K562 (cell line): ENCODE measurements around the gene GTF2I. TPM values are rescaled to one million over a fixed set of nuclear protein-coding genes. Genes with fewer than 3 reads are reported as not detected.
"Not testable (repeated sequence)": the region's sequence is repeated elsewhere in the genome, so short reads cannot be mapped to it uniquely, and the experiment has no call there.

ENCODE experiments used
- ATAC-seq: fragments of 200-7000 bp; cut with Tn5 transposase; 3 replicates; pipeline ENCODE4 v1.9.1; 2020; ENCODE audit warnings: moderate library complexity
- BruUV-seq: library from RNA; stranded (reverse); fragments of 400-500 nt; replicated peaks from 2 replicates; lab custom pipeline; 2021; lab: Mats Ljungman, UMichigan
- CTCF ChIA-PET: fragments of 300-600 bp; formaldehyde crosslinking; extraction: SDS; loops from one replicate; lab custom pipeline; 2021; ENCODE audit warnings: low intra/inter-chr PET ratio; lab: Yijun Ruan, JAX
- POLR2A ChIA-PET: fragments of 300-600, 350-650 bp; sonication (Branson Sonifier 250); formaldehyde crosslinking; extraction: SDS; loops from one replicate; lab custom pipeline; 2021; ENCODE audit warnings: antibody characterized with exemption, inconsistent platforms; lab: Yijun Ruan, JAX
- DNase-seq, 4 experiments: peaks; one replicate each; pipeline versions ENCODE4 v3.0.0 to v3.0.0-alpha.2; 2011 to 2018; ENCODE audit warnings: low spot score in 3 of 4, mixed read lengths in 3 of 4; ENCODE audit errors: extremely low read depth in 1 of 4
- FAIRE-seq: peaks from 2 replicates; lab custom pipeline; 2011; peaks lifted over from hg19 to GRCh38; lab: Jason Lieb, UNC
- H2AFZ ChIP-seq: 2 replicates; pipeline ENCODE4 v1.6.0; 2011; ENCODE audit warnings: low read depth, low read length, control low read depth, inconsistent platforms
- H3K27ac ChIP-seq: fragments of 200-600 bp; 3 replicates; pipeline ENCODE4 v1.8.0; 2011; ENCODE audit warnings: low read depth, mild to moderate bottlenecking, control low read depth, inconsistent platforms, low read length, moderate library complexity, mixed read lengths; ENCODE audit errors: extremely low read depth
- H3K27me3 ChIP-seq, 2 experiments: fragments of 300-600 bp in 1 of 2; 2 replicates in 1 of 2; 3 replicates in 1 of 2; pipeline versions ENCODE4 v1.6.0 to v1.8.0; 2011; ENCODE audit warnings: inconsistent platforms in 2 of 2, low read length in 2 of 2, mild to moderate bottlenecking in 1 of 2, mixed read lengths in 1 of 2, moderate library complexity in 1 of 2; ENCODE audit not compliant: control insufficient read depth in 2 of 2, insufficient read depth in 2 of 2
- H3K36me3 ChIP-seq: fragments of 300-600 bp; 3 replicates; pipeline ENCODE4 v1.8.0; 2011; ENCODE audit warnings: mild to moderate bottlenecking, low read length, inconsistent platforms; ENCODE audit not compliant: control insufficient read depth, insufficient read depth
- H3K4me1 ChIP-seq, 2 experiments: fragments of 200-600 bp in 1 of 2; replicated peaks in 1 of 2; 2 replicates in 1 of 2; 3 replicates in 1 of 2; pipeline versions ENCODE4 v1.5.1 to v1.8.0; 2011; ENCODE audit warnings: inconsistent platforms in 2 of 2, low read length in 2 of 2, mild to moderate bottlenecking in 1 of 2, mixed read lengths in 1 of 2, moderate library complexity in 1 of 2; ENCODE audit not compliant: control insufficient read depth in 2 of 2, insufficient read depth in 2 of 2
- H3K4me2 ChIP-seq: 2 replicates; pipeline ENCODE4 v1.6.1; 2011; ENCODE audit warnings: low read length, control low read depth, inconsistent platforms, mixed read lengths; ENCODE audit not compliant: insufficient read depth
- H3K4me3 ChIP-seq: fragments of 200-600 bp; sonication (generic), shearing (Covaris generic); 2 replicates; pipeline ENCODE4 v1.5.1; 2016; ENCODE audit warnings: control low read depth, inconsistent platforms
- H3K79me2 ChIP-seq: fragments of 200-600 bp; 3 replicates; pipeline ENCODE4 v1.8.0; 2011; ENCODE audit warnings: low read length, inconsistent platforms; ENCODE audit not compliant: control insufficient read depth, insufficient read depth
- H3K9ac ChIP-seq, 2 experiments: 2 replicates each; pipeline versions ENCODE4 v1.6.0 to v1.6.1; 2011; ENCODE audit warnings: low read depth in 2 of 2, low read length in 2 of 2, control low read depth in 1 of 2, inconsistent platforms in 1 of 2, mild to moderate bottlenecking in 1 of 2, mixed read lengths in 1 of 2; ENCODE audit not compliant: insufficient read depth in 1 of 2
- H3K9me1 ChIP-seq: one replicate; pipeline ENCODE4 v1.6.0; 2011; ENCODE audit warnings: inconsistent platforms, mild to moderate bottlenecking, low read length, moderate library complexity; ENCODE audit not compliant: control insufficient read depth, insufficient read depth
- H3K9me3 ChIP-seq: replicated peaks from 2 replicates; pipeline ENCODE4 v1.5.1; 2011; ENCODE audit warnings: low read depth, low read length, inconsistent platforms; ENCODE audit not compliant: control insufficient read depth, insufficient read depth
- H4K20me1 ChIP-seq: replicated peaks from 2 replicates; pipeline ENCODE4 v1.6.1; 2011; ENCODE audit warnings: low read length, inconsistent platforms, mixed read lengths; ENCODE audit not compliant: control insufficient read depth, insufficient read depth
- ADNP ChIP-seq: fragments of 200-800 bp; sonication (Bioruptor generic); IDR thresholded peaks from 2 replicates; pipeline ENCODE4 v1.6.1; 2016; ENCODE audit warnings: missing genetic modification characterization, missing compliant biosample characterization
- ARID1B ChIP-seq: fragments of 450-650 bp; IDR thresholded peaks from 2 replicates; pipeline ENCODE4 v1.6.1; 2016; ENCODE audit warnings: antibody characterized with exemption, mild to moderate bottlenecking, inconsistent platforms
- CBFA2T2 ChIP-seq: fragments of 450-650 bp; conservative IDR thresholded peaks from 2 replicates; pipeline ENCODE4 v1.6.1; 2017; ENCODE audit warnings: mild to moderate bottlenecking
- CBFA2T3 ChIP-seq: fragments of 450-650 bp; IDR thresholded peaks from 2 replicates; pipeline ENCODE4 v1.6.1; 2017
- FOSL1 ChIP-seq: fragments of 200-800 bp; sonication (Bioruptor generic); conservative IDR thresholded peaks from 2 replicates; pipeline ENCODE4 v1.6.1; 2016; ENCODE audit warnings: missing genetic modification characterization, missing compliant biosample characterization
- HDAC1 ChIP-seq, 2 experiments: fragments of 450-650 bp; IDR thresholded peaks; 2 replicates each; pipeline ENCODE4 v1.6.1; 2016 to 2017; ENCODE audit warnings: inconsistent platforms in 1 of 2, mild to moderate bottlenecking in 1 of 2, moderate library complexity in 1 of 2
- JUND ChIP-seq, 2 experiments: IDR thresholded peaks; 2 replicates in 1 of 2; 3 replicates in 1 of 2; pipeline ENCODE4 v1.6.1; 2011; ENCODE audit warnings: borderline replicate concordance in 2 of 2, low read depth in 2 of 2, low read length in 2 of 2, improper control_type of control experiment in 1 of 2, missing biosample characterization in 1 of 2, missing genetic modification characterization in 1 of 2, missing genetic modification reagents in 1 of 2
- KDM1A ChIP-seq, 2 experiments: fragments of 450-650 bp; IDR thresholded peaks; 2 replicates each; pipeline ENCODE4 v1.6.1; 2016; ENCODE audit warnings: mild to moderate bottlenecking in 2 of 2
- NCOR1 ChIP-seq: fragments of 450-650 bp; IDR thresholded peaks from 2 replicates; pipeline ENCODE4 v1.6.1; 2016; ENCODE audit warnings: mild to moderate bottlenecking, moderate library complexity
- POLR3A ChIP-seq: IDR thresholded peaks from 2 replicates; pipeline ENCODE4 v1.6.1; 2011; ENCODE audit warnings: borderline replicate concordance, mild to moderate bottlenecking, moderate library complexity; ENCODE audit not compliant: insufficient read length, insufficient read depth; ENCODE audit errors: extremely low read depth
- SMARCA4 ChIP-seq: fragments of 450-650 bp; IDR thresholded peaks from 2 replicates; pipeline ENCODE4 v1.6.1; 2016
- SMARCE1 ChIP-seq: fragments of 450-650 bp; IDR thresholded peaks from 2 replicates; pipeline ENCODE4 v1.7.1; 2016; ENCODE audit warnings: mild to moderate bottlenecking
- TCF3 ChIP-seq: sonication (generic); formaldehyde crosslinking; IDR thresholded peaks from 2 replicates; pipeline ENCODE4 v1.4.0; 2020; ENCODE audit warnings: mild to moderate bottlenecking, missing genetic modification reagents
- WGBS: fragments of 100-300 bp; shearing (Covaris generic); methylation state at CpG from one replicate; pipeline ENCODE4 v1.1.6; 2016; ENCODE audit warnings: low coverage, mixed read lengths; ENCODE audit not compliant: insufficient coverage; ENCODE audit errors: missing lambda C conversion rate; 5-methylcytosine and 5-hydroxymethylcytosine counted together
- in situ Hi-C: fragments of 300-500 bp; cut with MboI; formaldehyde crosslinking; loops from 4 replicates; pipeline ENCODE4 v1.15.0; 2018; ENCODE audit warnings: inconsistent platforms, mixed read lengths
- intact Hi-C: fragments of 100-400 bp; cut with micrococcal nuclease; formaldehyde crosslinking; loops from 2 replicates; pipeline ENCODE4 v1.14.2; 2022
- polyA plus RNA-seq, 8 experiments: library from polyadenylated mRNA; depleted of rRNA in 4 of 8; stranded (reverse) in 5 of 8; unstranded in 3 of 8; fragments of >200 nt; fragmentation: Nextera tagmentation in 2 of 8; fragmentation: Illumina TruSeq in 1 of 8; extraction: Ambion mirVana in 2 of 8; extraction: Trizol in 1 of 8; gene quantifications; 2 replicates each; pipeline versions ENCODE4 v1.2.1 to v1.2.3, GENCODE V29; 2011 to 2014; ENCODE audit warnings: inconsistent platforms in 1 of 8, missing spikeins in 1 of 8
- total RNA-seq, 7 experiments: library from RNA; depleted of rRNA in 6 of 7; stranded (reverse); fragments of >200 nt in 6 of 7; fragmentation: Illumina TruSeq in 2 of 7; extraction: Trizol in 2 of 7; gene quantifications; 2 replicates each; pipeline versions ENCODE4 v1.2.1 to v1.2.3, GENCODE V29; 2011 to 2021; ENCODE audit warnings: low replicate concordance in 1 of 7
- TF ChIP-seq, protein P1 (sequence below): sonication (generic); formaldehyde crosslinking; IDR thresholded peaks from 2 replicates; pipeline ENCODE4 v1.8.0; 2022; ENCODE audit warnings: missing genetic modification reagents, mild to moderate bottlenecking, moderate library complexity, borderline replicate concordance

Gene GTF2I
- total and polyA plus RNA-seq, 9 of the 15 experiments (the other 6 are each of a cell fraction or from before 2014, with no cell fraction given): 8.4 to 161 (median 90.0) TPM

DNA sequence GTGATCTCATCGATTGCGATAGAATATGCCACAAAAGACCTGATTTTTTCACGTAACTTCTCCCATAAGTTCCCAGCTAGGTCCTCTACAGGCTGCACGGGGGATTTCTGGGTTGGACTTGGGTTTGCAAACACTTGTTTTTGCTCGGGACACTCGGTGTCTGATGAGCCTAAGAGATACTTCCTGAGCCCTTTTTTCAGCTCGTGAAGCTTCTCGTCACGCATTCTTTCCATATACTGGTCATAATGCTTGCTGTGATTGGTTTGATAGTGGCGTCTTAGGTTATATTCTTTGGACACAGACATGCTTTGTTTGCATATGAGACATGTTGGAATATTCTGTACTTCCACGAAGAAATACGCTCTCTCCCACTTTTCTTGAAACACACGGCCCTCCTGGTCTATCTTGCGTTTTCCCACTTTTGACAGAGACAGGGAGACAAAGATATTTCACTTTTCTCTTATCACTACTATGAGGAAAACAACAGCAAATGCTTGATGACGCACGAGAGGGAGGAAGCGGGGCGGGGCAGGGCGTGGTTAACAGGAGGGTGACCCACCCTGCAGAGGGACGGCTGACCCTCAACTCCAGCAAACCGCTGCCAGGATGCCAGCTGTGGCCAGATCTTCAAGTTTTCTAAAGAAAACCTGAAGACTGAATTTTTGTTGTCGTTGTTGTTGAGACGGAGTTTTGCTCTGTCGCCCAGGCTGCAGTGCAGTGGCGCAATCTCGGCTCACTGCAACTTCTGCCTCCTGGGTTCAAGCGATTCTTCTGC lies 140.5 kb downstream of the GTF2I start:
- H3K9ac ChIP-seq, BruUV-seq, H3K4me3 ChIP-seq, intact Hi-C loops, CTCF ChIA-PET, H3K4me1 ChIP-seq, H3K9me1 ChIP-seq, H3K9me3 ChIP-seq, H3K36me3 ChIP-seq, H3K27me3 ChIP-seq, H3K27ac ChIP-seq, in situ Hi-C loops, H3K4me2 ChIP-seq, H3K79me2 ChIP-seq, DNase-seq, FAIRE-seq, H2AFZ ChIP-seq, H4K20me1 ChIP-seq, POLR2A ChIA-PET: not testable (repeated sequence)
- ATAC-seq: peak; percentile 83
- peak; percentile 37 for TF ChIP-seq POLR3A
- peak; percentile 86; the same call in 1 of the 2 replicates for TF ChIP-seq ADNP (tag)
- WGBS: 17% methylated on average over 8 of the region's 27 CpGs

DNA sequence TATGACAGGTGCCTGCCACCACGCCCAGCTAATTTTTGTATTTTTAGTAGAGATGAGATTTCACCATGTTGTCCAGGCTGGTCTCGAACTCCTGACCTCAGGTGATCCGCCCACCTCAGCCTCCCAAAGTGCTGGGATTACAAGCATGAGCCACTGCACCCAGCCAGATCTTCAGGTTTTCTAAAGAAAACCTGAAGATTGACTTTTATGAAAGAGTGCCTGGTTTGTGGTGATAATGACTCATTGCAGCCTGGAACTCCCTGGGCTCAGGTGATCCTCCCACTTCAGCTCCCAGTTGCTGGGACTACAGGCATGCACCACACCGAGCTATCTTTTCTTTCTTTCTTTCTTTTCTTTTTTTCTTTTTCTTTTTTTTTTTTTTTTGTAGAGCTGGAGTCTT lies 141.1 kb downstream of the GTF2I start:
- H3K9me3 ChIP-seq; H3K4me2 ChIP-seq; DNase-seq; H3K9me1 ChIP-seq; intact Hi-C loops; in situ Hi-C loops; H3K27ac ChIP-seq; H3K4me1 ChIP-seq; H4K20me1 ChIP-seq; H3K36me3 ChIP-seq; H2AFZ ChIP-seq; POLR2A ChIA-PET; H3K4me3 ChIP-seq; H3K79me2 ChIP-seq; H3K27me3 ChIP-seq; CTCF ChIA-PET; FAIRE-seq; BruUV-seq; H3K9ac ChIP-seq; TF ChIP-seq JUND (tag; IDR thresholded peaks at IDR 0.05; ENCODE audit: borderline replicate concordance, low read depth, low read length): not testable (repeated sequence)
- peak; percentile 82 for ATAC-seq
- WGBS: 17% methylated on average over 1 of the region's 4 CpGs
- TF ChIP-seq KDM1A (IDR thresholded peaks at IDR 0.05) (peak in 1 of 2 experiments; percentile 54; a peak in 1 of 4 replicates), ADNP (tag) (peak; percentile 86), CBFA2T2 (peak; percentile 46), SMARCE1 (peak; percentile 67), NCOR1 (0 out of 2 replicates have a peak, but pooled peaks have one; percentile 13), ARID1B (peak; percentile 79), JUND (IDR thresholded peaks at IDR 0.05; ENCODE audit: borderline replicate concordance, low read depth, low read length) (peak; percentile 59), CBFA2T3 (peak; percentile 62), SMARCA4 (peak; percentile 46; the same call in 1 of the 2 replicates), TCF3 (CRISPR knock-in tag) (peak; percentile 55), HDAC1 (IDR thresholded peaks at IDR 0.05) (0 out of 4 replicates have a peak, but pooled peaks of 1 of the 2 experiments have one; percentile 19), FOSL1 (tag) (0 out of 2 replicates have a peak, but pooled peaks have one; percentile 48)
- TF ChIP-seq, protein P1, sequence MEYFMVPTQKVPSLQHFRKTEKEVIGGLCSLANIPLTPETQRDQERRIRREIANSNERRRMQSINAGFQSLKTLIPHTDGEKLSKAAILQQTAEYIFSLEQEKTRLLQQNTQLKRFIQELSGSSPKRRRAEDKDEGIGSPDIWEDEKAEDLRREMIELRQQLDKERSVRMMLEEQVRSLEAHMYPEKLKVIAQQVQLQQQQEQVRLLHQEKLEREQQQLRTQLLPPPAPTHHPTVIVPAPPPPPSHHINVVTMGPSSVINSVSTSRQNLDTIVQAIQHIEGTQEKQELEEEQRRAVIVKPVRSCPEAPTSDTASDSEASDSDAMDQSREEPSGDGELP (CRISPR knock-in tag): peak; percentile 17; the same call in 1 of the 2 replicates
